Activated CD4-positive, CD25-positive, alpha-beta regulatory T cell treated with anti-CD3 and anti-CD28 coated beads, Interleukin-2, amount 50 U/mL, for 24 hours (primary cell): Measurements from ENCODE around the gene FRYL.

Experiments
- ATAC-seq, 2 donors: fragments of 150-1000 bp; cut with Tn5 transposase; one replicate each; pipeline ENCODE4 v1.10.0; 2021; ENCODE audit warnings: mild to moderate bottlenecking in 1 of 2, moderate library complexity in 1 of 2

Gene FRYL

DNA sequence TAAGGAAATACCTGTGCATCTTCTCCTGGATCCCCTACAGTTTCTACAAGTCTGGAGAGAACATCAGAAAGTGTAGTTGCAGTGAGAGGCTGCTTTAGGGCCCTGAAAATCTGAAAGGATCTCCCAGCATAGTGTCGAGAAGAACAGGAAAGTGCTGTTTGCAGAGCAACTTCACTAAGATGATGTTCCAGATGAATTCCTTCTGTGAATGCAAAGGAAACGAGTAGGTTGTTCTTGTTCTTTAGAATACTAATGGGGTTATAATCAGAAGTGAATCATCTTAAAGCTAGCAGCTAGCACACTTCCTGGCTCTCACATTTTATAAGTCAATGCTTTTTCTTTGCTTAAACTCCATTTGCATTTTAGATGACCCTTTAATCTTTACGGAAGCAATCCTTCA, 236.3 kb downstream of the FRYL start:
- ATAC-seq: no peak

DNA sequence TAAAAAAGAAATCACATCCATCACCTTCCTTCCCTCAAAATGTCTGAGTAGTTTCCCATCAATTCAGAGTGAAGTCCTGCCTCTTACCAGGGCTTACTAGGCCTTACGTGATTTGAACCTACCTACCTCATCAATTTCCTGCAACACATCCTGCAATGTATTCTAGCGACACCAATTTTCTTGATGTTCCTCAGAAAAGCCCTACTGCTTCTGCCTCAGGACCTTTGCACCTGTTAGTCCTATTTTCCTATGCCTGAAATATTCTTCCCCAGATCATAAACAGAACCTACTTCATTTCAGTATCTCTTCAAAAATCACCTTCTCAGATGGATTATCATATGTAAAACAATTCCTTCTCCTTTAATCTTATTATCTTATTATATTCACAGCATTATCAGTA, 237.2 kb downstream of the FRYL start:
- no peak for ATAC-seq

DNA sequence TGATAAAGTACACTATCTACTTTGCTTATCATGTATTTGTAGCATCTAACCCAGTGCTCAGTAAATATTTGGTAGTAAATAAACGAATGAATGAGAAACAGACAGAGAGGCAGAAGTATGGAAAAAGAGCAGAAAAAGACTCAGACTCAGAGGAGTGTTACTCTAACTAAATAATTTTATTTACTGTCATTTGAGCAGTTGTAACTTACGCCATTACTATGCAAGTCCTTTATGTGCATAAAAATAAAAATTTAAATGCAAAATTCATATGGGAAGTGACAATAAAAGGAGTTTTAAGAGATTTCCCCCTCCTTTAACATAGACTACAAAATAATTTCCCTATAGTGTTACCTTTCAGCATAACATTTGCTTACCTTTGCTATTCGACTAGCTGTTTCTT, 240.5 kb downstream of the FRYL start:
- no peak for ATAC-seq

DNA sequence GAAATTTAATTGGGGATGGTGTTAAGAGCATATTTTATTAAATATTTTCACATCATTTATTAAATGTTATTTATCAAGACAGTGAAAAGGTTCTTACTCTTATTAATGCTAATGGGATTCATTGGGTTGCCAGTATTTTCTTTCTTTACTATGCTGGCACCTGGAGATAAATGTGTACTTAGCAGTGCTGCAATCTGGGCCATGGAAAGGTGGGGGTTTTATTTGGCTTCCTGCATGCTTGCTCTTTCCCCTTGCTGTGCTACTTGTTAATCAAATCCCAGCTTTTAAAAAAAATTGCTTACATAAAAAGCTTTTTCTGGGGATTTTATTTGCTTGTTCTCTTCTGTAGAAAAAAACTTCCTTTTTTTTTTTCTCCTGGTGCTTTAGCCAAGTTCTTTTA, 241.7 kb downstream of the FRYL start:
- no peak for ATAC-seq

DNA sequence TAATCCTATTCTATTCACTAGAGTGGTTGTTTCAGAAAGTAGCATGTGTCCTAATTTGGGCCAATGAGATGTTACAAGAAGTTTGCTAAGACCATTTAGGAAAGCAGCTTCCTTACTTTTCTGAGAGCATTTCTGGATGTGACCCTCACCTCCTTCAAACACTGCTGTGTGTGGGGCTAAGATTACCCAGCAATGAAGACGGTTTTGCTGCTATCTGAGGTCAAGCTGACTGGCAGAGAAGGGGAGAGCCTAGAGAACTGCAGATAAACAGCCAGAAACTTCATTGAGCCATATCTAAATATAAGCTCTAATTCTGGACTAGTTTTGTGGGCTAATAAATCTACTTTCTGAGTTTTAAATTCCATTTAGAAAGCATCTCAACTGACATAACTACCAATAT, 253.7 kb downstream of the FRYL start:
- ATAC-seq: no peak

DNA sequence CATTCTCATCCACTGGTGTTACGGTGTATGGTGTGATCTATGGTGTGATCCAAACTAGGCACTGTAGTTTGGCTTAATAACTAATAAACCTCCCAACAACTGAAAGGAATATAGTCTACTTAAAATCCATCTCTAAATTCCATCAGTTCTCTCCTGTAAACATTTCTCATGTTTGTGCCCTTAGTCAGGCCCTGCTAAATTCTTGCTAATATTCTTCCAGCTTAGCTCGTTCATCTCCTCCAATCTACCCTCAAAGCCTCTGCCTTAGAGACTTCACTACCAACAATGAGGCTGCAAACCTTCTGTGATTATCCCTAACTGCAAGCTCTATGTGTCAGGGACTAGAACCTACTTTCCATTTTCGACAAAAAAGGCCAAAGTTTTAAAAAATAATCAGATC, 261.9 kb downstream of the FRYL start:
- no peak for ATAC-seq

DNA sequence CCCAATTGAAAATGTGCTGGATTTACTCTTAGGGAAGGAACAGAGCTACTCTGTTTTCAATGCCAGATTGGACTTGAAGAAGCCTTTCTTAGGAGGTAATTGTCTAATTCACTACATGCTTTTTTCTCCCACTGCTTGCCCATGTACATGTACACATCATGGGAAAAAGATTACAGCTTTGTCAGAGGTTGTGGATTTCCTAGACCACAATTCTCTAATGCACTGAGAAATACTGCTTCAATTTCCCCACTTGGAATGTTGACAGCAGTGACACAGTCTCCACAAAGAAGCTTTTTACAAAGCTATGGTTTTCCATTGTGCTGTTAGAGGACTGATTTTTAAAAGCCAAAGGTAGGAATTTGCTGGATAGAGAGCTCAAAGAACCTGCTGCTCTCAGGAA, 270.5 kb downstream of the FRYL start:
- ATAC-seq: no peak

DNA sequence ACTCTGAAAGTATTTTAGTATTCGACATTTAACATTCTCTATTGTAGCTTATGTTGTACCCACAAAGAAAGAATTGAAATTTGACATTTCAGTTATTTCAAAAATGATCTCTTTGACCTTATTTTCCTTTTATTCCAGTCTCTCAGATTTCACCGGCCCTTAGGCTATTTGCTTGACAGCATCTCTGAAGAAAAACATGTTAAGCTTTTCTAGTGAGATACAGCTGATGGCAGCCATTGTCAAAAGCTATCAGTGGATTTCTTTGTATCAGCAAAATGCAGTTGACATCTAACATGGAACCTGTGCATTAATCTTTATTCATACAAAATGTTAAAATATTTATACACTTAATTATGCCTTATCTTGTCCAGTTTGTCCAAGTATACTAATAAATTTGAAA, 273.4 kb downstream of the FRYL start:
- no peak for ATAC-seq

DNA sequence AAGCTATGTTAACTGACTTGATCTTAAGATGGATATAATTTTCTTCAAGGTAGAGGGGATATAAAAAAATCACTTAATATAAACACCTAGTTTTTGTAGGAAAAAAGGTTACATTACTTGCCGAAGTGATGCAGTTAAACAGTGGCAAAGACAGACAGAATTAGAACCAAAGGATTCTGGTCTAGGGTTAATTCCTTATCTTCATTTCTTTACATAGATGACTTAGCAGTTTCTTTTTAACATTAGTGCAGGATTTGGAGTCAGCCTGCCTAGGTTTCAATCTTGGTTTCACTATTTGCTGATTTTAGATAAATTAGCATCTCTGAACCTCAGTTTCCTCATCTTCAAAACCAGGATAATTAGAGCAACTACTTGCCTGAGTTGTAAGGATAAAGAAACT, 275.7 kb downstream of the FRYL start:
- ATAC-seq: no peak

DNA sequence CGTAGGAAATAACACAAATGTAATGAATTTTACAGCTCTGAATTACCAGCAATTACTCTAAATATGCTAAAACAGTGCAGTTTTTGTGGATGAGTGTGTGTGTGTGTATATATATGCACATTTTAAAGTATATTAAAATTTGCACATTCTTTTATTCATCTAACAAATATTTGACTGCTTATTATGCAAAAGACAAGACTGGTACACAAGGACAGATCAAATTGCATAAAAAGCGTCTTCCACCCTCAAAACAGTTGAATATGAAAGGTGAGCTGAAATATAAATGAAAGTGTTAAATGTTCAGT, 276.1 kb downstream of the FRYL start:
- no peak for ATAC-seq

DNA sequence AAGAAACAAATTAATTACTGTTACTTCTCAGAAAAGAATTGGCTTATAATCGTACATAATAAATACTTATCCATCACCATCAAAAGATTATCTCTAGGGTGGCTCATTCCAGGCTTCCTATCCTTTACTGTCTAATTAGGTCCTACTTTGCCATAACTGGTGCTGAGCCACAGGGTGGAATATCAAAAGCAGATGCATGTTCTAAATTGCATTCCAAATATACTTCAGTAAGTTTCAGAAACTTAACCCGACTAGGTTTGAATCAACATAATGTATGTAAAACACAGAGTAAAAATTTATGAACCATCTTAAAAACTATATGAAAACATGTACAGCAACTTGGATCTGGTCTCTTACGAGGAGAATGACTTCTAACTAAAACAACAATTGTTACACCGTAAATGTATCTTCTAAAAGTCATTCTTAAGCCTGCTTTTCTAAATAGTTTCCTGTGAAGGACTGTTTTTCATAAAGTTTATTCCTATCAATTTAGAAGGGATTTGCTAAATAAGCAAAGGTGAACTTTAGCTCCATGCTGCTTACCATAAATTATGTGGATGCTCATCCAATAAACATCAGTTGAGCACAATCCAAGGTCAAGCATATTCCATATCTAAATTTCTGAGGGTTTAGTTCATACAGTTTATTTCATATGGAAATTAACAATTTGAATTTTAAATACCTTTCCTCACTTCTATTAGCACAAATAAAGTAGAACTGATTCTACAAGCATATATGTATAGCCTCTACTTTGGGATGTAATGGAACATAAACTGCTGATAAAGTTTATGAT, 276.6 kb downstream of the FRYL start:
- no peak for ATAC-seq

DNA sequence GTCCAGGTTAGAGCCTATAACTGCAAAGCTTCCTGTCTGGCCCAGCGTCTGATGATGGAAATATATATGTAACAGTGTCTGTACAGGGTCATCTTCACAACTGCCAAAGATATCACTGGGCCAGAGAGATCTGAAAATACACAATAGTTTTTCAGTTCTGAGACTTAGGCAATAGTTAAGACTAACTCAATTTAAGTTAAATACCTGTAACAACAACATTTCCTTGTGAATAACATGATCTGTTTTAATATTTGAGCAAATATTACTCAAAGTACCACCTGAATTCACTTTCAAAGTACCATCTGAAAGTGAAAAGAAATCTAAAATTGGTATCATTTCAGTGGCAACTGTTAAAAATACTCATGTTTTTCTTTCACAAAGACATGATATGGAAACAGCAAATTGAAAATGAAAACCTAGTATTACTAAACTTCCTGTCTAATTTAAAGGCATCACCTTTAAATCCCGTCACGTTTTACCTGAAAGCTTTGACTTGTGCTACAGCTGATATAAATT, 280.5 kb downstream of the FRYL start:
- ATAC-seq: peak; percentile 70 to 77

DNA sequence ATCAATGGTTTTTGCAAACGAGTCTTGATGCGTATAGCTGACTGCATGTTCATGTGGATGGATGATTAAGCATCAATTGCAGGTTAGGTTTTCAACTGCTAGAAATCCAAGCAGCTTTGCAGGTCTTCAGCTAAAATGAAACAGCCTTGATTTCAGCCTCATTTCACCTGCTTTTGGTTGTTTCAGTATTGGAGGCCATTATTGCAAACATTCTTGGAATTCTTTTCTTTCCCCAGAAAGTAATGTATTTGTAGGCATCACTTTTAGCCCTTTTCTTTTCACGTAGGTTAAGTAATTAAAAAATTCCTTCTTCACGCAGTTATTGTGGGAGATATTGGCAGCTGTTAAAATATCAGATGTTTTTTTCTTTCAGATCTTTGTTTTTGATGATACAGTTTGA, 281.2 kb downstream of the FRYL start:
- ATAC-seq: no peak

DNA sequence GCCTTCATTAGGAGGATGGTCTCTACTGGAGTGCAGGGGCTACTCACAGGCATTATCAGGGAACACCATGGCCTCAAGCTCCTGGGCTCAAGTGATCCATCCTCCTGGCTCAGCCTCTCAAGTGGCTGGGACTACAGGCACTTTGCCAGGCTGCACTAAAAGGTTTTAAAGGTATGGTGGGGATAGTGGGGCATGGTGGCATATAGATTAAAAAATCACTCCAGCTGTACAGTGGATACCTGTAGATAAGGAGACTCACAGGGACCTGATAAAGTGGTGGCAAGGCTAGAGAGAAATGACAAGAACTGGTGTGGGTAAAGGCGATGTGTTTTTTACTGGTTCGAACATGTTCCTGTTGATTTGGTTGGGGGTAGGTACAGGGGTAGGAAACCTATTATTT, 284.1 kb downstream of the FRYL start:
- ATAC-seq: no peak

DNA sequence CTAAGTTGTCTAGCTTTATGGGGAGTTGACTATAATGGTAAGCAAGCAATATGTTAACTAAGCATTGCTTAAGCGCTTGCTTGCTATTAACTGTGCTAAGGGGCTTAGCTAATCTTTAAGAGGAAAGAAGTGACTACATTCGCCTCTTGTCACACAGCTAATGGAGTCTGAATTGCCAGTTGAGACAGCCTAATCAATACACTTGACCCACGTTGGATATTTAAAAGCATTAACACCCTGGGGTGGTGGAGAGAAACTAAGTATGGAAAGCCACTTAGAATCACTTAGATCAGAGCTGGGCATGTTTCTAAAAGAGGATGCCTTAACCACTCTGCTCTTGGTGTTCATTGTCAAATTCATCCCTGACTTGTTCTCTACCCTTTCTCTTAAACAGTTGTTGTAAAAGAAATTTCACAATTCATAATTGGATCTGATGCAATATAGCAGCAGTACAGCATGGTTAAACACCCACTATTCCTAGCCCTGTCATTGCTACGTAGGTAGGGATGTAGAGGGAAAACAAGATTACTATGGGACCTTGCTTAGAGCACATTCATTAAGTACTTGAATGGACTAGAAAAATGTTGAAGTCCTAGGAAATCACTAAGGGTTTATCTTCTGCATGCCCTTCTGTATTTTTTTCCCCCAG, 286.5 kb downstream of the FRYL start:
- ATAC-seq: no peak

DNA sequence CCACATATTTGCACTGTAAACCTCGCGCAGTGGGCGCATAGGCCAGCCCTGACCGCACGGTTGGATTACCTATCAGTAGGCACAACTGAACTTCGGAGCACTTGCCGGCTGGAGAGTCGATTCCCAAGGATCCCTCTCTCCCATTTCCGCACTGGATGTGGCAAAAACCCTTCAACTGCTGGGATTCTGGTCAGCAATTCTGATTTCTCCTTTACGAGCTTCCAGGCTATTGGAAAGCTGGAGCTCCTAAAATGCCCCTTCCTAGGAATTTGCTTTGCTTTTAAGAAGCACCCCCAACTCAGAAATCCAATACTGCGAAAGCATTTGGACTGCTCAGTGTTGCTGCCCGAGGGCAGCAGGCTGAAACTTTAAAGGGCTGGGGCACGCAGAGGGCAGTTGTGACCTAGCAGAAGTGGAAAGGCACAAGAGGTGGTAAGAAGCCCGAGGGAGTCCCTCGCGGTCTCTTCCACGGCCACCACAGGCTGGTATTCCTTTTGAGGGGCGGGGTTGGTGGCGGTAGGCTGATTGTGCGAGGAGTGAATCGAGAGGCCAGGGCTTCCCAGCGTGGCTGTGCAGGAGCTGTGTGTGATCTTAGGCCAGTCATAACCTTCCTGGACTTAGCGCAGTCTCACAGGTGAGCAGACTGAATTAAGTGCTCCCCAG, 288.4 kb downstream of the FRYL start:
- no peak for ATAC-seq

DNA sequence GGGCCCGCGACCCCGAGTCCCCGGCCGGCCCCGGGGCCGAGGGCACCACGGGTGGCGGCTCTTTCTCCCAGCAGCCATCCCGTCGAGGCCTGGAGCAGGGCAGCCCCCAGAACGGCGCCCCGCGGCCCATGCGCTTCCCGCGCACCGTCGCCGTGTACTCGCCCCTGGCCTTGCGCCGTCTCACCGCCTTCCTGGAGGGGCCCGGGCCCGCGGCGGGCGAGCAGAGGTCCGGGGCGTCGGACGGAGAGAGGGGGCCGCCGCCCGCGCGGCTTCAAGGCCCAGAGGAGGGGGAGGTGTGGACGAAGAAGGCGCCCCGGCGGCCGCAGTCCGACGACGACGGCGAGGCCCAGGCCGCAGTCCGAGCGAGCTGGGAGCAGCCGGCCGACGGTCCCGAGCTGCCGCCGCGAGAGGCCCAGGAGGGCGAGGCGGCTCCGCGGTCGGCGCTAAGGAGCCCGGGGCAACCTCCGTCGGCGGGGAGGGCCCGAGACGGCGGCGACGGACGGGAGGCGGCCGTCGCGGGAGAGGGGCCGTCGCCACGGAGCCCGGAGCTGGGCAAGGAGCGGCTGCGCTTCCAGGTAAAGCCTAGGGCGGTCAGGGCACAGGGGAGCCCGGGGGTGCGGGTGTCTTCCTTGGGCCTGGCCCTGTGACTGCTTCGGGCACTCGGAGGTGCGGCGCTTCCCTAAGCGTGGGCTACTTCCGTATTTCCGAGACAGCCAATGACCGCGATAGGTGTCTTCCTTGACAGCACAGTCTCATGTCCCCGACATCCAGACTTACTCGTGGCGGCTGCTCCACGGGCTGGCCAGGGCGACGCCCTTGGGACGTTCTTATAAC, 289.2 kb downstream of the FRYL start:
- no peak for ATAC-seq

DNA sequence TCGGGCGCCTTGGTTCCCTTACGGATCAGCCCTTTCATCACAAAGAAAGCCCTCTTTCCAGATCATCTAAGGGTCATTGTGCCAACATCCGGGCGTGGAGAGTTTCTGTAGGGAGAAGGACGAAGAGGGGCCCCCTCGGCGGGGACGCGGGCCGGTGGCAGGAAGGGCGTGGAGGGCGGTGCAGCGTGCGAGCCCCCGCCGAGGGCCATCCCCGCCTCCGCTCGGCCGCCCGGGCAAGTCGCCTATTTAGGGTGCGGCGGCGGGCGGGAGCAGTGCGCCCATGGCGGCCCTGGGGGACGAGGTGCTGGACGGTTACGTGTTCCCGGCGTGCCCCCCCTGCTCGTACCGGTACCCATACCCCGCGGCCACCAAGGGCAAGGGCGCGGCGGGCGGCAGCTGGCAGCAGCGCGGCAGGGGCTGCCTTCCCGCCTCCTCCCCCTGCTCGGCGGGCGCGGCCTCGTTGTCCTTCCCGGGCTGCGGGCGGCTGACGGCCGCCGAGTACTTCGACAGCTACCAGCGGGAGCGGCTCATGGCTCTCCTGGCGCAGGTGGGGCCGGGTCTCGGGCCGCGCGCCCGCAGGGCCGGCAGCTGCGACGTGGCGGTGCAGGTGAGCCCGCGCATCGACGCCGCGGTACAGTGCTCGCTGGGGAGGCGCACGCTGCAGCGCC, 289.9 kb downstream of the FRYL start, which contains the start of gene ZAR1:
Gene ZAR1 (plus strand): TSS at position 241 of the 668 bp plus-strand sequence. CDS start 40 bp downstream, at position 281.
- peak; percentile 21 to 38 for ATAC-seq

DNA sequence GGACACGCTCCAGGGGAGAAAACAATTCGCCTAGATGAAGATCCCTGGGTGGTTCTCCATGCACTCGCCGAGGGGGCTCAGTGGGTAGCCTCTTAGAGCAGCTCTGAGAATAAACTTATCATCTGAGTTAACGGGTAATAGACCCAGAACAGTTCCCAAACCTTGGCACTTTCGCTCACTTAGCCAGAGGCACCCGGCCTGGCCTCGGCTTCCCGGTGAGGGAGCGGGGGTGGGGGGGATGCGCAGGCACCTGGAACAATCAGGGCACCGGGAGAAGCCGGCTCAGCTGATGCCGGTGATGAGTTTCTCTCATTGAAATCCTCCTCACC, 290.4 kb downstream of the FRYL start:
- ATAC-seq: no peak

DNA sequence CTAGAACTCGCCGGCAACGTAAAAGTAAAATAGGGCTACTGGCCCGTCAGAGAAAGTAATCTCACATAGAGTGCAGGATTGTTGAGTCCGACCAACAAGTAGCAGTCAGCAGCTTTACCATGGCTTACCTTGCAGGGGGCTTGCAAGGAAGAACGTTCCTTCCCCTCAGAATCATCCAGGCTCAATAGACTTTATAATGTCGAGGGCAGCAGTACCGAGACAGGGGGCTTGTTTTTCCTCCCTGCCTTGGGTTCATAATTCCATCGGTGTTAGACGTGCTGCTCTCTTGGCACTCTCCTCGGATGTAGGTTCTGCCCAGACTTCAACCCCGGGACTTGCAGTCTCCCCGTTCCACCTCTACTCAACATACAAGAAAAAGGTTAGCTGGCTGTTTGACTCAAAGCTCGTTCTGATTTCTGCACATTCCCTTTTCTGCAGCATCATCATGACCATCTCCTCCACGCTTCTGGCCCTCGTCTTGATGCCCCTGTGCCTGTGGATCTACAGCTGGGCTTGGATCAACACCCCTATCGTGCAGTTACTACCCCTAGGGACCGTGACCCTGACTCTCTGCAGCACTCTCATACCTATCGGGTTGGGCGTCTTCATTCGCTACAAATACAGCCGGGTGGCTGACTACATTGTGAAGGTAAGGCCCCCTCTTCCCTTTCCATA, 295.4 kb downstream of the FRYL start:
- ATAC-seq: no peak

DNA sequence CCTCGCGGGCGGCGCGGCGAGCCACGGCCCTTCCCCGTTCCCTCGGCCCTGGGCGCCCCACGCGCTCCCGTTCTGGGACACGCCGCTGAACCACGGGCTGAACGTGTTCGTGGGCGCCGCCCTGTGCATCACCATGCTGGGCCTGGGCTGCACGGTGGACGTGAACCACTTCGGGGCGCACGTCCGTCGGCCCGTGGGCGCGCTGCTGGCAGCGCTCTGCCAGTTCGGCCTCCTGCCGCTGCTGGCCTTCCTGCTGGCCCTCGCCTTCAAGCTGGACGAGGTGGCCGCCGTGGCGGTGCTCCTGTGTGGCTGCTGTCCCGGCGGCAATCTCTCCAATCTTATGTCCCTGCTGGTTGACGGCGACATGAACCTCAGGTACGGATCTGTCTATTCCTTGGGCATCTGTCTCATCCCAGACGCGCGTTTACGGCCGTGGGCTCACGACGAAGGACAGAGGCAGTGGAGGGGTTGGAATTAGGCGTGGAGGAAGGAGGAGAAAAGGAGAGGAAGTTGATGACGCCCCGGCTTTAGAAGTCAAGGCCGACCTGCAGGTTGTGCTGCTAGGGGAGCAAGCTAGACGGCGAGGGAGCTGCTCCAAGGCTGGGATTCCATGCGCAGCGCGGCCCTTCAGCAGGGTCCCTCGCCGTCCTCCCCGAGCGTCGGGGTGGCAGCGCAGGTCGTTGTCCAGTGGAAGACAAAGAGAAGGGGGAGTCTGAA, 296.1 kb downstream of the FRYL start:
- peak in 1 of 2 donors; percentile 48 for ATAC-seq
